Right hindlimb (tissue), 1 donor: Measurements from ENCODE around the gene OVAAL.

Experiments used
- DNase-seq: peaks from one replicate; pipeline ENCODE4 v3.0.0-alpha.2; 2018

The OVAAL gene

GRCh38 chr1:180571060-180571831 is 12.5 kb downstream of the OVAAL start:
- no peak for DNase-seq

- no peak for DNase-seq
These were observed 13.3 kb downstream of the OVAAL start for GRCh38 chr1:180571832-180572636.

GRCh38 chr1:180572760-180573159 is 14.0 kb downstream of the OVAAL start:
- DNase-seq, result no peak

GRCh38 chr1:180574031-180574713 is 15.4 kb downstream of the OVAAL start:
- no peak for DNase-seq

- DNase-seq, result no peak
These were observed 18.6 kb downstream of the OVAAL start for GRCh38 chr1:180577361-180577760.

GRCh38 chr1:180579961-180580611 is 21.3 kb downstream of the OVAAL start:
- no peak for DNase-seq

GRCh38 chr1:180581635-180582039 is 22.9 kb downstream of the OVAAL start:
- no peak for DNase-seq

GRCh38 chr1:180584869-180585268 is 26.1 kb downstream of the OVAAL start:
- no peak for DNase-seq

GRCh38 chr1:180585994-180586359 is 27.2 kb downstream of the OVAAL start:
- no peak for DNase-seq

- DNase-seq, result no peak
These were observed 27.9 kb downstream of the OVAAL start for GRCh38 chr1:180586671-180587155.

- DNase-seq, result no peak
These were observed 29.4 kb downstream of the OVAAL start for GRCh38 chr1:180588121-180588520.

- no peak for DNase-seq
These were observed 32.1 kb downstream of the OVAAL start for GRCh38 chr1:180590889-180591288.

GRCh38 chr1:180593382-180593781 is 34.6 kb downstream of the OVAAL start:
- DNase-seq, result no peak

- DNase-seq, result no peak
These were observed 36.0 kb downstream of the OVAAL start for GRCh38 chr1:180594723-180595122.

GRCh38 chr1:180595966-180596365 is 37.2 kb downstream of the OVAAL start:
- DNase-seq, result no peak

- no peak for DNase-seq
These were observed 38.8 kb downstream of the OVAAL start for GRCh38 chr1:180597520-180597919.

- no peak for DNase-seq
These were observed 39.7 kb downstream of the OVAAL start for GRCh38 chr1:180598333-180598974.

- no peak for DNase-seq
These were observed 41.6 kb downstream of the OVAAL start for GRCh38 chr1:180600343-180600742.

GRCh38 chr1:180601512-180601911 is 42.7 kb downstream of the OVAAL start:
- no peak for DNase-seq

- DNase-seq, result no peak
These were observed 44.6 kb downstream of the OVAAL start for GRCh38 chr1:180603223-180603849.

GRCh38 chr1:180603850-180604226 is 45.1 kb downstream of the OVAAL start:
- no peak for DNase-seq

GRCh38 chr1:180606155-180606554 is 47.4 kb downstream of the OVAAL start:
- DNase-seq, result no peak
